Measurements from ENCODE around the gene RHEX. TPM values are rescaled to one million over a fixed set of nuclear protein-coding genes. Genes with fewer than 3 reads are reported as not detected.

Gene RHEX
- total and polyA plus RNA-seq, 2 of the 13 experiments (the other 11 are each of a cell fraction or from before 2014, with no cell fraction given), result 1.4 to 2.7 TPM

GRCh38 chr1:206135248-206135647 lies 82.3 kb downstream of the RHEX start (continued):
- TF ChIP-seq REST (IDR thresholded peaks at IDR 0.05; ENCODE audit: borderline replicate concordance in 1 of 2, low read depth in 1 of 2, low read length in 2 of 2) (no peak), THAP9 (CRISPR knock-in tag; IDR thresholded peaks at IDR 0.05; ENCODE audit: borderline replicate concordance) (no peak), NFYC (CRISPR knock-in tag; IDR thresholded peaks at IDR 0.05) (no peak), ZNF75D (CRISPR knock-in tag; IDR thresholded peaks at IDR 0.05; ENCODE audit: borderline replicate concordance) (no peak), RFXANK (CRISPR knock-in tag; IDR thresholded peaks at IDR 0.05) (no peak), HNRNPH1 (optimal IDR thresholded peaks at IDR 0.05; ENCODE audit: low read depth, low read length) (no peak), TBX2 (CRISPR knock-in tag; IDR thresholded peaks at IDR 0.05; ENCODE audit: borderline replicate concordance) (no peak), ZNF7 (CRISPR knock-in tag; IDR thresholded peaks at IDR 0.05) (no peak), ZNF30 (CRISPR knock-in tag; IDR thresholded peaks at IDR 0.05) (no peak)

Measured in HepG2 (cell line).